MM.1S (cell line): ENCODE data around the gene ACSL1.

Experiments used
- EZH2 ChIP-seq: fragments of 300-600 bp; sonication (generic); optimal IDR thresholded peaks from 2 replicates; pipeline ENCODE3; 2017; ENCODE audit warnings: low read depth, mild to moderate bottlenecking, antibody characterized with exemption, low read length, mixed read lengths
- TF ChIP-seq, protein P1 (sequence below): fragments of 300-600 bp; sonication (generic); IDR thresholded peaks from 2 replicates; pipeline ENCODE4 v1.5.1; 2016; ENCODE audit warnings: antibody characterized with exemption, low read length, mixed read lengths

DNA sequence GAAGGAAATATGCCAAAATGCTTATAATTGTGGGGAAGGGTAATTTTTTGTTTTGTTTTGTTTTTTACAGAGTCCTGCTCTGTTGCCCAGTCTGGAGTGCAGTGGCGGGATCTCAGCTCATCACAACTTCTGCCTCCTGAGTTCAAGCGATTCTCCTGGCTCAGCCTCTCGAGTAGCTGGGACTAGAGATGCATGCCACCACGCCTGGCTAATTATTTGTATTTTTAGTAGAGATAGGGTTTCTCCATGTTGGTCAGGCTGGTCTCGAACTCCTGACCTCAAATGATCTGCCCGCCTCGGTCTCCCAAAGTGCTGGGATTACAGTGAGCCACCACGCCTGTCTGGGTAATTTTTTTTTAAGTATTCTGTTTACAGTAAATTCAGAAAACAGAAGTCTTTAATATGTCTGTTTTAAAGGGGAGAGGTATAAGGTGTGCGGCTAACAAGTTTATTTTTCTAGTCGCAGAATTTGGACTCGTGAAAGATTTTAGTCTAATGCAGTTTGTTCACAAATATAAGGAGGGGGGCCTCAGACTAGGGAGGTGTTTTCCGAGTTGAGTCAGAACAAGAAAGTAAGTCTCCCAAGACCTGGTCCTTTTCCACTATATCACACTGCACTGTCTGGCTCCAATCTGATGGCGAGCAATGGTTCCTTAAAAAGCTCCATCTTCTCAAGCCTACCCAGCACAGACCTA, 1.5 kb downstream of the ACSL1 start:
- TF ChIP-seq EZH2: no peak
- TF ChIP-seq, protein P1, sequence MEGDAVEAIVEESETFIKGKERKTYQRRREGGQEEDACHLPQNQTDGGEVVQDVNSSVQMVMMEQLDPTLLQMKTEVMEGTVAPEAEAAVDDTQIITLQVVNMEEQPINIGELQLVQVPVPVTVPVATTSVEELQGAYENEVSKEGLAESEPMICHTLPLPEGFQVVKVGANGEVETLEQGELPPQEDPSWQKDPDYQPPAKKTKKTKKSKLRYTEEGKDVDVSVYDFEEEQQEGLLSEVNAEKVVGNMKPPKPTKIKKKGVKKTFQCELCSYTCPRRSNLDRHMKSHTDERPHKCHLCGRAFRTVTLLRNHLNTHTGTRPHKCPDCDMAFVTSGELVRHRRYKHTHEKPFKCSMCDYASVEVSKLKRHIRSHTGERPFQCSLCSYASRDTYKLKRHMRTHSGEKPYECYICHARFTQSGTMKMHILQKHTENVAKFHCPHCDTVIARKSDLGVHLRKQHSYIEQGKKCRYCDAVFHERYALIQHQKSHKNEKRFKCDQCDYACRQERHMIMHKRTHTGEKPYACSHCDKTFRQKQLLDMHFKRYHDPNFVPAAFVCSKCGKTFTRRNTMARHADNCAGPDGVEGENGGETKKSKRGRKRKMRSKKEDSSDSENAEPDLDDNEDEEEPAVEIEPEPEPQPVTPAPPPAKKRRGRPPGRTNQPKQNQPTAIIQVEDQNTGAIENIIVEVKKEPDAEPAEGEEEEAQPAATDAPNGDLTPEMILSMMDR: no peak
